Measurements from ENCODE around the gene ALKBH1.

GRCh38 chr14:77707724-77708408 is at the start of gene ALKBH1, which contains the start of gene SLIRP:
- TF ChIP-seq CTCF (IDR thresholded peaks at IDR 0.05; ENCODE audit: insufficient read depth, low read length, poor library complexity, severe bottlenecking) = no peak
- TF ChIP-seq EZH2phosphoT487 (conservative IDR thresholded peaks at IDR 0.05; ENCODE audit: low read length) = no peak

Measured in SU-DHL-6 (cell line).